HG03159 (cell line): ENCODE data around the gene PIK3R6.

Experiments
- ATAC-seq: cut with Tn5 transposase; IDR thresholded peaks from one replicate; pipeline ENCODE4 v1.9.1; 2021; ENCODE audit warnings: mild to moderate bottlenecking, moderate library complexity; ENCODE audit not compliant: unreplicated experiment

Gene PIK3R6

GRCh38 chr17:8754890-8755289, 112.6 kb downstream of the PIK3R6 start:
- no peak for ATAC-seq

- no peak for ATAC-seq
These were observed 113.5 kb downstream of the PIK3R6 start for GRCh38 chr17:8753976-8754440.

GRCh38 chr17:8753136-8753975, 114.1 kb downstream of the PIK3R6 start:
- no peak for ATAC-seq
